HepG2 (cell line): ENCODE results near the gene MIB2.

Experiments used
- FOXM1 ChIP-seq: sonication (generic); formaldehyde crosslinking; IDR thresholded peaks from 2 replicates; pipeline ENCODE4 v1.5.0; 2020; ENCODE audit warnings: missing genetic modification reagents
- GZF1 ChIP-seq: sonication (generic); formaldehyde crosslinking; IDR thresholded peaks from 2 replicates; pipeline ENCODE4 v1.5.1; 2020; ENCODE audit warnings: mild to moderate bottlenecking, missing genetic modification reagents
- MTF1 ChIP-seq: sonication (generic); formaldehyde crosslinking; IDR thresholded peaks from 2 replicates; pipeline ENCODE4 v1.5.0; 2020; ENCODE audit warnings: missing genetic modification reagents
- MYC ChIP-seq: sonication (generic); formaldehyde crosslinking; IDR thresholded peaks from 2 replicates; pipeline ENCODE4 v1.9.0; 2021; ENCODE audit warnings: missing genetic modification reagents, borderline replicate concordance
- POLR2A ChIP-seq, 2 experiments: IDR thresholded peaks; 2 replicates each; pipeline ENCODE4 v1.6.1; 2011; ENCODE audit warnings: low read depth in 2 of 2, low read length in 2 of 2, mild to moderate bottlenecking in 1 of 2, moderate library complexity in 1 of 2; ENCODE audit not compliant: insufficient read depth in 1 of 2
- RAD21 ChIP-seq: fragments of 450-650 bp; formaldehyde crosslinking; IDR thresholded peaks from 2 replicates; pipeline ENCODE4 v1.5.0; 2020; ENCODE audit warnings: mild to moderate bottlenecking
- YEATS4 ChIP-seq: sonication (generic); formaldehyde crosslinking; IDR thresholded peaks from 2 replicates; pipeline ENCODE4 v1.4.0; 2020; ENCODE audit warnings: missing genetic modification reagents, borderline replicate concordance
- ZFYVE20 ChIP-seq: sonication (generic); formaldehyde crosslinking; IDR thresholded peaks from 2 replicates; pipeline ENCODE4 v1.8.0; 2023; ENCODE audit warnings: low read depth, mild to moderate bottlenecking, moderate library complexity, missing genetic modification reagents, borderline replicate concordance
- ZNF431 ChIP-seq: sonication (generic); formaldehyde crosslinking; IDR thresholded peaks from 2 replicates; pipeline ENCODE4 v1.9.0; 2022; ENCODE audit warnings: missing genetic modification reagents, low read depth, mild to moderate bottlenecking, borderline replicate concordance
- ZNF768 ChIP-seq: sonication (generic); formaldehyde crosslinking; IDR thresholded peaks from 2 replicates; pipeline ENCODE4 v1.4.0; 2020; ENCODE audit warnings: missing genetic modification reagents
- TF ChIP-seq, protein P1 (sequence below): sonication (generic); formaldehyde crosslinking; IDR thresholded peaks from 2 replicates; pipeline ENCODE4 v1.5.0; 2020; ENCODE audit warnings: mild to moderate bottlenecking, missing genetic modification reagents, moderate library complexity
- TF ChIP-seq, protein P2 (sequence below): sonication (generic); formaldehyde crosslinking; IDR thresholded peaks from 2 replicates; pipeline ENCODE4 v1.4.0; 2020; ENCODE audit warnings: missing genetic modification reagents

DNA sequence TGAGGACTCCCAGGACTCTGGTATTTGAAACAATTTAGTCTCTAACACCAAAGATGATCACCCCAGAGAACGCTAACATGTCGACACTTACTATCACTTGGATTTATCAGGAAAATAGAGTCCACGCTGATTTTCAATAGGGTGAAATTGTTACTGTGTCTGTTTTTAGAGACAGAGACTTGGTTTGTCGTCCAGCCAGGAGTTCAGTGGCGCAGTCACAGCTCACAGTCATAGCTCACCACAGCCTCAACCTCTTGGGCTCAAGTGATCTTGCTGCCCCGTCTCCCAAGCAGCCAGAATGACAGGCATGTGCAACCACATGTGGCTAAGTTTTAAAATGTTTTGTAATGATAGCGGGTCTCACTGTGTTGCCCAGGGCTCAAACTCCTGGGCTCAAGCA, 46.0 kb upstream of the MIB2 start:
- TF ChIP-seq ZNF431 (CRISPR knock-in tag) (no peak), MYC (CRISPR knock-in tag) (no peak), GZF1 (no peak), POLR2A (IDR thresholded peaks at IDR 0.05; ENCODE audit: insufficient read depth in 1 of 2, low read depth in 2 of 2, low read length in 2 of 2) (no peak), RAD21 (CRISPR knock-in tag) (no peak), ZFYVE20 (CRISPR knock-in tag) (no peak), YEATS4 (CRISPR knock-in tag) (no peak), FOXM1 (CRISPR knock-in tag) (no peak), ZNF768 (CRISPR knock-in tag) (no peak), MTF1 (CRISPR knock-in tag) (no peak)
- TF ChIP-seq, protein P1, sequence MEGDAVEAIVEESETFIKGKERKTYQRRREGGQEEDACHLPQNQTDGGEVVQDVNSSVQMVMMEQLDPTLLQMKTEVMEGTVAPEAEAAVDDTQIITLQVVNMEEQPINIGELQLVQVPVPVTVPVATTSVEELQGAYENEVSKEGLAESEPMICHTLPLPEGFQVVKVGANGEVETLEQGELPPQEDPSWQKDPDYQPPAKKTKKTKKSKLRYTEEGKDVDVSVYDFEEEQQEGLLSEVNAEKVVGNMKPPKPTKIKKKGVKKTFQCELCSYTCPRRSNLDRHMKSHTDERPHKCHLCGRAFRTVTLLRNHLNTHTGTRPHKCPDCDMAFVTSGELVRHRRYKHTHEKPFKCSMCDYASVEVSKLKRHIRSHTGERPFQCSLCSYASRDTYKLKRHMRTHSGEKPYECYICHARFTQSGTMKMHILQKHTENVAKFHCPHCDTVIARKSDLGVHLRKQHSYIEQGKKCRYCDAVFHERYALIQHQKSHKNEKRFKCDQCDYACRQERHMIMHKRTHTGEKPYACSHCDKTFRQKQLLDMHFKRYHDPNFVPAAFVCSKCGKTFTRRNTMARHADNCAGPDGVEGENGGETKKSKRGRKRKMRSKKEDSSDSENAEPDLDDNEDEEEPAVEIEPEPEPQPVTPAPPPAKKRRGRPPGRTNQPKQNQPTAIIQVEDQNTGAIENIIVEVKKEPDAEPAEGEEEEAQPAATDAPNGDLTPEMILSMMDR (CRISPR knock-in tag), result no peak
- TF ChIP-seq, protein P2, sequence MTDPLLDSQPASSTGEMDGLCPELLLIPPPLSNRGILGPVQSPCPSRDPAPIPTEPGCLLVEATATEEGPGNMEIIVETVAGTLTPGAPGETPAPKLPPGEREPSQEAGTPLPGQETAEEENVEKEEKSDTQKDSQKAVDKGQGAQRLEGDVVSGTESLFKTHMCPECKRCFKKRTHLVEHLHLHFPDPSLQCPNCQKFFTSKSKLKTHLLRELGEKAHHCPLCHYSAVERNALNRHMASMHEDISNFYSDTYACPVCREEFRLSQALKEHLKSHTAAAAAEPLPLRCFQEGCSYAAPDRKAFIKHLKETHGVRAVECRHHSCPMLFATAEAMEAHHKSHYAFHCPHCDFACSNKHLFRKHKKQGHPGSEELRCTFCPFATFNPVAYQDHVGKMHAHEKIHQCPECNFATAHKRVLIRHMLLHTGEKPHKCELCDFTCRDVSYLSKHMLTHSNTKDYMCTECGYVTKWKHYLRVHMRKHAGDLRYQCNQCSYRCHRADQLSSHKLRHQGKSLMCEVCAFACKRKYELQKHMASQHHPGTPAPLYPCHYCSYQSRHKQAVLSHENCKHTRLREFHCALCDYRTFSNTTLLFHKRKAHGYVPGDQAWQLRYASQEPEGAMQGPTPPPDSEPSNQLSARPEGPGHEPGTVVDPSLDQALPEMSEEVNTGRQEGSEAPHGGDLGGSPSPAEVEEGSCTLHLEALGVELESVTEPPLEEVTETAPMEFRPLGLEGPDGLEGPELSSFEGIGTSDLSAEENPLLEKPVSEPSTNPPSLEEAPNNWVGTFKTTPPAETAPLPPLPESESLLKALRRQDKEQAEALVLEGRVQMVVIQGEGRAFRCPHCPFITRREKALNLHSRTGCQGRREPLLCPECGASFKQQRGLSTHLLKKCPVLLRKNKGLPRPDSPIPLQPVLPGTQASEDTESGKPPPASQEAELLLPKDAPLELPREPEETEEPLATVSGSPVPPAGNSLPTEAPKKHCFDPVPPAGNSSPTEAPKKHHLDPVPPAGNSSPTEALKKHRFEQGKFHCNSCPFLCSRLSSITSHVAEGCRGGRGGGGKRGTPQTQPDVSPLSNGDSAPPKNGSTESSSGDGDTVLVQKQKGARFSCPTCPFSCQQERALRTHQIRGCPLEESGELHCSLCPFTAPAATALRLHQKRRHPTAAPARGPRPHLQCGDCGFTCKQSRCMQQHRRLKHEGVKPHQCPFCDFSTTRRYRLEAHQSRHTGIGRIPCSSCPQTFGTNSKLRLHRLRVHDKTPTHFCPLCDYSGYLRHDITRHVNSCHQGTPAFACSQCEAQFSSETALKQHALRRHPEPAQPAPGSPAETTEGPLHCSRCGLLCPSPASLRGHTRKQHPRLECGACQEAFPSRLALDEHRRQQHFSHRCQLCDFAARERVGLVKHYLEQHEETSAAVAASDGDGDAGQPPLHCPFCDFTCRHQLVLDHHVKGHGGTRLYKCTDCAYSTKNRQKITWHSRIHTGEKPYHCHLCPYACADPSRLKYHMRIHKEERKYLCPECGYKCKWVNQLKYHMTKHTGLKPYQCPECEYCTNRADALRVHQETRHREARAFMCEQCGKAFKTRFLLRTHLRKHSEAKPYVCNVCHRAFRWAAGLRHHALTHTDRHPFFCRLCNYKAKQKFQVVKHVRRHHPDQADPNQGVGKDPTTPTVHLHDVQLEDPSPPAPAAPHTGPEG (CRISPR knock-in tag), result no peak
